OCI-LY7 (cell line): ENCODE results near the gene MPPED1. TPM values are rescaled to one million over a fixed set of nuclear protein-coding genes. Genes with fewer than 3 reads are reported as not detected.

Source experiments
- BruUV-seq: library from RNA; stranded (reverse); fragments of 400-500 nt; replicated peaks from 2 replicates; lab custom pipeline; 2021; lab: Mats Ljungman, UMichigan
- CTCF ChIA-PET: fragments of 300-600 bp; sonication (Branson Sonifier 250); formaldehyde crosslinking; loops from one replicate; lab custom pipeline; 2022; ENCODE audit warnings: antibody characterized with exemption; ENCODE audit not compliant: unreplicated experiment; lab: Charles Lee
- POLR2A ChIA-PET: fragments of 300-600 bp; sonication (Branson Sonifier 250); formaldehyde crosslinking; loops from one replicate; lab custom pipeline; 2022; ENCODE audit warnings: antibody characterized with exemption; lab: Charles Lee
- DNase-seq: peaks from one replicate; pipeline ENCODE4 v3.0.0-alpha.2; 2015; ENCODE audit warnings: low spot score
- H2AFZ ChIP-seq: fragments of 200-600 bp; sonication (generic), shearing (Covaris generic); 2 replicates; pipeline ENCODE4 v1.6.1; 2014; ENCODE audit warnings: mild to moderate bottlenecking, antibody characterized with exemption, low read length, moderate library complexity
- H3K27ac ChIP-seq: fragments of 200-600 bp; sonication (generic); 2 replicates; pipeline ENCODE4 v1.5.1; 2014; ENCODE audit warnings: mixed run types, low read depth, mild to moderate bottlenecking, moderate library complexity, low read length, inconsistent platforms; ENCODE audit not compliant: poor library complexity, severe bottlenecking
- H3K36me3 ChIP-seq: fragments of 200-600 bp; sonication (generic); 2 replicates; pipeline ENCODE4 v1.6.1; 2014; ENCODE audit warnings: mild to moderate bottlenecking, antibody characterized with exemption, low read length, moderate library complexity, mixed read lengths; ENCODE audit not compliant: insufficient read depth
- H3K4me1 ChIP-seq: fragments of 200-600 bp; sonication (generic); 2 replicates; pipeline ENCODE4 v1.5.1; 2014; ENCODE audit warnings: mild to moderate bottlenecking, low read length; ENCODE audit not compliant: insufficient read depth, poor library complexity, severe bottlenecking
- H3K4me2 ChIP-seq: fragments of 200-600 bp; sonication (generic); 2 replicates; pipeline ENCODE4 v1.6.1; 2014; ENCODE audit warnings: mild to moderate bottlenecking, low read length
- H3K4me3 ChIP-seq: fragments of 200-600 bp; sonication (generic); 2 replicates; pipeline ENCODE4 v1.5.1; 2014; ENCODE audit warnings: mild to moderate bottlenecking, low read depth, low read length; ENCODE audit not compliant: poor library complexity, severe bottlenecking
- H3K79me2 ChIP-seq: fragments of 200-600 bp; sonication (generic); 2 replicates; pipeline ENCODE4 v1.6.1; 2016; ENCODE audit warnings: low read depth, mild to moderate bottlenecking, low read length, moderate library complexity, mixed read lengths; ENCODE audit not compliant: insufficient read depth
- H3K9me2 ChIP-seq: fragments of 200-600 bp; sonication (generic); 2 replicates; pipeline ENCODE4 v1.6.1; 2016; ENCODE audit warnings: mild to moderate bottlenecking, low read length, mixed read lengths; ENCODE audit not compliant: insufficient read depth
- H3K9me3 ChIP-seq: fragments of 200-600 bp; sonication (generic); 2 replicates; pipeline ENCODE4 v1.6.1; 2014; ENCODE audit warnings: mild to moderate bottlenecking, mixed run types, low read length, mixed read lengths
- H4K20me1 ChIP-seq: fragments of 200-600 bp; sonication (generic); 2 replicates; pipeline ENCODE4 v1.6.1; 2014; ENCODE audit warnings: mild to moderate bottlenecking, antibody characterized with exemption, low read length, moderate library complexity, mixed read lengths; ENCODE audit not compliant: insufficient read depth
- EZH2phosphoT487 ChIP-seq: fragments of 200-600 bp; sonication (generic); IDR thresholded peaks from 2 replicates; pipeline ENCODE4 v1.6.1; 2018; ENCODE audit warnings: low read depth, borderline replicate concordance, mild to moderate bottlenecking, mixed run types, antibody characterized with exemption, low read length, moderate library complexity, mixed read lengths
- intact Hi-C: fragments of 100-400 bp; cut with micrococcal nuclease; formaldehyde crosslinking; loops from one replicate; pipeline ENCODE4 v1.10.0; 2022; ENCODE audit not compliant: unreplicated experiment
- total RNA-seq, 2 experiments: library from RNA; depleted of rRNA in 1 of 2; stranded (reverse); fragments of >200 nt in 1 of 2; shearing (Covaris generic) in 1 of 2; gene quantifications; 2 replicates each; pipeline ENCODE4 v1.2.3, GENCODE V29; 2014 to 2022
- TF ChIP-seq, protein P1 (sequence below): fragments of 200-600 bp; sonication (generic); conservative IDR thresholded peaks from 2 replicates; pipeline ENCODE4 v1.5.1; 2014; ENCODE audit warnings: mild to moderate bottlenecking, antibody characterized with exemption, low read length, moderate library complexity, mixed read lengths

The MPPED1 gene
- total RNA-seq, 2 experiments from 2014 or later = not detected

DNA sequence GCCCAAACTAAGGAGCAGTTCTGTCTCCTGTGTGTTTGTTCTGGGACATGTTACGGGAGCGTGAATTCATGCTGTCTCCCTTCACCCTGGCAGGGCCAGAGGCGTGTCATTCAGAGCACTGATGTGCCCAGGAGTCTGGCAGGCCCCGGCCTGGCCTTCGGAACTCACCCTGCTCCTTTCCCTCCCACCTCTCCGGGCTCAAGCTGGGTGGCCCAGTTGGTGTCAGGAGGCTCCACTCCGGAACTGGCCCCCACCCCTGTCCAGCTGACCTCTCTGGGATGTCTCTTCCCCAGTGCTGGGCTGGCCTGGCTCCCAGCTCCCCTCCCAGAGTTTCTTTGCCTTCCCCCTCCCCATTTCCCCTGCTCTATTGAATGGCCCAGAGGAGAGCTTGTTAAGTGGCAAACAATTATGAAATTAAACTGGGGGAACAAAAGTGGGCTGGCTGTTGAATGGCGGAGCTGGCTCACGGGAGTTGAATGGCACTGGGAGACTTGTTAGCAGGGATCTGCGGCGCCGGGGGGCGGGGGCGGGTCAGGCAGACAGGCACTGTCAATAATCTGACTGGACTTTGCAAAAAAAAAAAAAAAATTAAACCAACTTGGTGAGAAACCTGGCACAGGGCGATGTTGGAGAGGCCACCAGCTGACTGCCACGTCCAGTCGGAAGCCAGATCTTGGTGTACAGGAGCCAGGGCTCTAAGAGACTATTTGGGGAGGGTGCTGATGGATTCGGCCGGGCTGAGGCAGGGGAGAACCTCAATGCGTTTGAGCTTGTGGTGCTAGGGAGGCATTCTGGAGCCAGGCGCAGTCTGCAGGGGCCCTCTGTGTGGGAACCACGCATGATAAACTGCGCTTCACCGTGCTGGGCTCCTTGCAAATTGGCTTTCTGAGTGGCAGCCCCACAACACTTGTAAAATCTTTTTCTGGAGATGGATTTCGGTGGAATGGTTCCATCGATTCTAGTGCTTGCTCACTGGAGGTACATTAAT, 1.3 kb downstream of the MPPED1 start:
- H3K4me1 ChIP-seq = no peaks in the 10 kb centered on the region
- H3K36me3 ChIP-seq = no peaks in the 10 kb centered on the region
- no peak overlapping the region for H3K27ac ChIP-seq
- no peak overlapping the region for H3K4me3 ChIP-seq
- intact Hi-C loops = no loop called here
- ChIA-PET POLR2A (no interaction called here), CTCF (no interaction called here)
- DNase-seq = no peak
- H3K79me2 ChIP-seq = no peaks in the 10 kb centered on the region
- no TSS peak for BruUV-seq
- H3K9me2 ChIP-seq = no peaks in the 10 kb centered on the region
- H3K4me2 ChIP-seq = no peak overlapping the region
- no peaks in the 10 kb centered on the region for H3K9me3 ChIP-seq
- no peak for TF ChIP-seq EZH2phosphoT487
- TF ChIP-seq, protein P1, sequence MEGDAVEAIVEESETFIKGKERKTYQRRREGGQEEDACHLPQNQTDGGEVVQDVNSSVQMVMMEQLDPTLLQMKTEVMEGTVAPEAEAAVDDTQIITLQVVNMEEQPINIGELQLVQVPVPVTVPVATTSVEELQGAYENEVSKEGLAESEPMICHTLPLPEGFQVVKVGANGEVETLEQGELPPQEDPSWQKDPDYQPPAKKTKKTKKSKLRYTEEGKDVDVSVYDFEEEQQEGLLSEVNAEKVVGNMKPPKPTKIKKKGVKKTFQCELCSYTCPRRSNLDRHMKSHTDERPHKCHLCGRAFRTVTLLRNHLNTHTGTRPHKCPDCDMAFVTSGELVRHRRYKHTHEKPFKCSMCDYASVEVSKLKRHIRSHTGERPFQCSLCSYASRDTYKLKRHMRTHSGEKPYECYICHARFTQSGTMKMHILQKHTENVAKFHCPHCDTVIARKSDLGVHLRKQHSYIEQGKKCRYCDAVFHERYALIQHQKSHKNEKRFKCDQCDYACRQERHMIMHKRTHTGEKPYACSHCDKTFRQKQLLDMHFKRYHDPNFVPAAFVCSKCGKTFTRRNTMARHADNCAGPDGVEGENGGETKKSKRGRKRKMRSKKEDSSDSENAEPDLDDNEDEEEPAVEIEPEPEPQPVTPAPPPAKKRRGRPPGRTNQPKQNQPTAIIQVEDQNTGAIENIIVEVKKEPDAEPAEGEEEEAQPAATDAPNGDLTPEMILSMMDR = no peak
- H4K20me1 ChIP-seq = no peaks in the 10 kb centered on the region
- no peak overlapping the region for H2AFZ ChIP-seq

- BruUV-seq = no TSS peak
- H2AFZ ChIP-seq = no peak overlapping the region
- POLR2A ChIA-PET = no interaction called here
Measured at GRCh38 chr22:43413826-43414225, 2.0 kb downstream of the MPPED1 start.

More at GRCh38 chr22:43413826-43414225, 2.0 kb downstream of the MPPED1 start:
- no peaks in the 10 kb centered on the region for H3K79me2 ChIP-seq
- no peak overlapping the region for H3K4me2 ChIP-seq
- no peak for TF ChIP-seq EZH2phosphoT487
- TF ChIP-seq, protein P1 = no peak
- no peaks in the 10 kb centered on the region for H4K20me1 ChIP-seq
- intact Hi-C loops = no loop called here
- no peaks in the 10 kb centered on the region for H3K36me3 ChIP-seq
- no peaks in the 10 kb centered on the region for H3K4me1 ChIP-seq
- no peak for DNase-seq
- CTCF ChIA-PET = no interaction called here
- H3K9me3 ChIP-seq = no peaks in the 10 kb centered on the region
- no peak overlapping the region for H3K27ac ChIP-seq
- H3K9me2 ChIP-seq = no peaks in the 10 kb centered on the region
- H3K4me3 ChIP-seq = no peak overlapping the region
